ENCODE results near the gene TMEM178B.

- TF ChIP-seq, protein P1, sequence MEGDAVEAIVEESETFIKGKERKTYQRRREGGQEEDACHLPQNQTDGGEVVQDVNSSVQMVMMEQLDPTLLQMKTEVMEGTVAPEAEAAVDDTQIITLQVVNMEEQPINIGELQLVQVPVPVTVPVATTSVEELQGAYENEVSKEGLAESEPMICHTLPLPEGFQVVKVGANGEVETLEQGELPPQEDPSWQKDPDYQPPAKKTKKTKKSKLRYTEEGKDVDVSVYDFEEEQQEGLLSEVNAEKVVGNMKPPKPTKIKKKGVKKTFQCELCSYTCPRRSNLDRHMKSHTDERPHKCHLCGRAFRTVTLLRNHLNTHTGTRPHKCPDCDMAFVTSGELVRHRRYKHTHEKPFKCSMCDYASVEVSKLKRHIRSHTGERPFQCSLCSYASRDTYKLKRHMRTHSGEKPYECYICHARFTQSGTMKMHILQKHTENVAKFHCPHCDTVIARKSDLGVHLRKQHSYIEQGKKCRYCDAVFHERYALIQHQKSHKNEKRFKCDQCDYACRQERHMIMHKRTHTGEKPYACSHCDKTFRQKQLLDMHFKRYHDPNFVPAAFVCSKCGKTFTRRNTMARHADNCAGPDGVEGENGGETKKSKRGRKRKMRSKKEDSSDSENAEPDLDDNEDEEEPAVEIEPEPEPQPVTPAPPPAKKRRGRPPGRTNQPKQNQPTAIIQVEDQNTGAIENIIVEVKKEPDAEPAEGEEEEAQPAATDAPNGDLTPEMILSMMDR (IDR thresholded peaks at IDR 0.05; ENCODE audit: poor library complexity, severe bottlenecking): no peak
- no peak for TF ChIP-seq REST (IDR thresholded peaks at IDR 0.05; ENCODE audit: borderline replicate concordance)
- no peak for TF ChIP-seq POLR2AphosphoS5 (IDR thresholded peaks at IDR 0.05)
- TF ChIP-seq EP300 (conservative IDR thresholded peaks at IDR 0.05; ENCODE audit: poor library complexity, severe bottlenecking): no peak
- TF ChIP-seq MXI1 (conservative IDR thresholded peaks at IDR 0.05; ENCODE audit: poor library complexity, severe bottlenecking): no peak
- no peak for TF ChIP-seq EZH2 (IDR thresholded peaks at IDR 0.05; ENCODE audit: borderline replicate concordance, insufficient read depth, low read length, poor library complexity, severe bottlenecking)
Measured at GRCh38 chr7:141213226-141213625, 139.4 kb downstream of the TMEM178B start.

Data from neural cell (in vitro differentiated cells).